Prostate gland (tissue), 2 donors: ENCODE data around the gene KAT8. TPM values are rescaled to one million over a fixed set of nuclear protein-coding genes. Genes with fewer than 3 reads are reported as not detected.
A peak's percentile ranks its signal among the peaks of the same experiment; 100 is the strongest.

Source experiments
- DNase-seq: peaks from one replicate; pipeline ENCODE4 v3.0.0-alpha.2; 2019; ENCODE audit warnings: low spot score
- H3K27ac ChIP-seq, 2 donors: fragments of 200-600 bp; sonication (generic); 2 replicates each; pipeline ENCODE4 v1.5.1; 2017 to 2019
- H3K27me3 ChIP-seq: fragments of 200-600 bp; sonication (generic); replicated peaks from 2 replicates; pipeline ENCODE4 v1.5.1; 2019; ENCODE audit not compliant: insufficient read depth
- H3K36me3 ChIP-seq, 2 donors: fragments of 200-600 bp; sonication (generic); 1 replicate in 1 of 2; 2 replicates in 1 of 2; pipeline versions ENCODE4 v1.5.1 to v1.8.1; 2017 to 2019
- H3K4me1 ChIP-seq: fragments of 200-600 bp; sonication (generic); replicated peaks from 2 replicates; pipeline ENCODE4 v1.5.1; 2019
- H3K4me3 ChIP-seq, 2 donors: fragments of 200-600 bp; sonication (generic); 2 replicates each; pipeline ENCODE4 v1.5.1; 2017 to 2019
- H3K9me3 ChIP-seq: fragments of 200-600 bp; sonication (generic); 2 replicates; pipeline ENCODE4 v1.5.1; 2017
- POLR2A ChIP-seq: fragments of 450-650 bp; IDR thresholded peaks from one replicate; pipeline ENCODE4 v1.6.1; 2016; ENCODE audit warnings: antibody characterized with exemption, mild to moderate bottlenecking
- POLR2AphosphoS5 ChIP-seq: sonication (generic); formaldehyde crosslinking; IDR thresholded peaks from one replicate; pipeline ENCODE4 v1.6.1; 2017; ENCODE audit warnings: antibody characterized with exemption
- WGBS: methylation state at CpG from one replicate; pipeline ENCODE4 v1.1.5; 2018; 5-methylcytosine and 5-hydroxymethylcytosine counted together
- intact Hi-C: fragments of 100-400 bp; cut with DNase I; formaldehyde crosslinking; loops from one replicate; pipeline ENCODE4 v1.14.2; 2022
- total RNA-seq, 2 donors: library from RNA; depleted of rRNA; stranded (reverse); fragments of >200 nt; gene quantifications; one replicate each; pipeline ENCODE4 v1.1.0, GENCODE V29; 2016
- TF ChIP-seq, protein P1 (sequence below), 4 experiments: fragments of 200-600 bp in 2 of 4; fragments of 450-650 bp in 2 of 4; sonication (generic) in 2 of 4; IDR thresholded peaks; 1 replicate in 3 of 4; 2 replicates in 1 of 4; pipeline ENCODE4 v1.5.1; 2016 to 2019; ENCODE audit warnings: antibody characterized with exemption in 4 of 4, mild to moderate bottlenecking in 2 of 4, moderate library complexity in 2 of 4

Gene KAT8
- total RNA-seq, result 100 to 1,000 TPM in 1 of 2 donors, 10 to 100 TPM in 1; 92.6 to 115 TPM

DNA sequence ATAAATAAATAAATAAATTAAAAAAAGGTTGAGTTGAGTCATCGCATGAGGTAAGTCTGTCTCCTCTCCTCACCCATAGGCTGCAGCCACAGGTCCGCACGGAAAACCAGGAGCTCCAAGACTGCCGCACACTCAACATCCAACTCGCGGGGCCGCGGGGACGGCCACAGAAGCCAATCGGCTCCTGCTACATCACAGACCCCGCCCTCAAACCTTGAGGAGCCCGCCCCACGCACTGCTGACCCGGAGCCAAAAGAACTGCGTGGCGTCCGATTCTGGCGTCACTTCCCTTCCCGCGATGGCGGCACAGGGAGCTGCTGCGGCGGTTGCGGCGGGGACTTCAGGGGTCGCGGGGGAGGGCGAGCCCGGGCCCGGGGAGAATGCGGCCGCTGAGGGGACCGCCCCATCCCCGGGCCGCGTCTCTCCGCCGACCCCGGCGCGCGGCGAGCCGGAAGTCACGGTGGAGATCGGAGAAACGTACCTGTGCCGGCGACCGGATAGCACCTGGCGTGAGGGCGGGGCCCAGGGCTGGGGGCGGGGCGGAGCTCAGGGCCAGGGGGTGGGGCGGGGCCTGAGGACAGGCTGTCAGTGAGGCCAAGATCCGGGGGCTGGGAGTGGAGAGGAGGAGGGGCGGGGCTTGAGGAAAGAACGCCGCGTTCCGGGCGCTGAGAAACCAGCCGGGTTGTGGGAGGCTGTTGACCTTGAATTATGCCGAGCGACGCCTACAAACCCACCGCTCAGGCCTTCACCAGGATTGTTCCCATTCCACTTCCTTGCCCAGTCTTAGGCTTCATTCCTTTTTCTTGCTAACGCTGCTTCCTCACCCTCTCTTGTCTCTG, at the start of gene KAT8:
Gene KAT8, plus strand, starts transcription at position 281 of the 839 bp plus-strand sequence. Its CDS starts 18 bp downstream, at position 299.
- peak; percentile 98 for DNase-seq
- no peaks in the 10 kb centered on the region for H3K27me3 ChIP-seq
- peaks cover 3% of the 10 kb centered on the region for H3K4me1 ChIP-seq
- peak within 1 kb of the TSS; percentile 96 to 98 for H3K27ac ChIP-seq
- H3K4me3 ChIP-seq, result peak within 1 kb of the TSS; percentile 66 to 83
- intact Hi-C loops, result no loop called here
- under 1% methylated on average over 60 of the region's 68 CpGs for WGBS
- no peaks in the 10 kb centered on the region for H3K9me3 ChIP-seq
- peaks cover 5 to 18% of the 10 kb centered on the region in 2 donors for H3K36me3 ChIP-seq
- TF ChIP-seq POLR2A (peak; percentile 78), POLR2AphosphoS5 (peak; percentile 85)
- TF ChIP-seq, protein P1, sequence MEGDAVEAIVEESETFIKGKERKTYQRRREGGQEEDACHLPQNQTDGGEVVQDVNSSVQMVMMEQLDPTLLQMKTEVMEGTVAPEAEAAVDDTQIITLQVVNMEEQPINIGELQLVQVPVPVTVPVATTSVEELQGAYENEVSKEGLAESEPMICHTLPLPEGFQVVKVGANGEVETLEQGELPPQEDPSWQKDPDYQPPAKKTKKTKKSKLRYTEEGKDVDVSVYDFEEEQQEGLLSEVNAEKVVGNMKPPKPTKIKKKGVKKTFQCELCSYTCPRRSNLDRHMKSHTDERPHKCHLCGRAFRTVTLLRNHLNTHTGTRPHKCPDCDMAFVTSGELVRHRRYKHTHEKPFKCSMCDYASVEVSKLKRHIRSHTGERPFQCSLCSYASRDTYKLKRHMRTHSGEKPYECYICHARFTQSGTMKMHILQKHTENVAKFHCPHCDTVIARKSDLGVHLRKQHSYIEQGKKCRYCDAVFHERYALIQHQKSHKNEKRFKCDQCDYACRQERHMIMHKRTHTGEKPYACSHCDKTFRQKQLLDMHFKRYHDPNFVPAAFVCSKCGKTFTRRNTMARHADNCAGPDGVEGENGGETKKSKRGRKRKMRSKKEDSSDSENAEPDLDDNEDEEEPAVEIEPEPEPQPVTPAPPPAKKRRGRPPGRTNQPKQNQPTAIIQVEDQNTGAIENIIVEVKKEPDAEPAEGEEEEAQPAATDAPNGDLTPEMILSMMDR (IDR thresholded peaks at IDR 0.05), result no peak

DNA sequence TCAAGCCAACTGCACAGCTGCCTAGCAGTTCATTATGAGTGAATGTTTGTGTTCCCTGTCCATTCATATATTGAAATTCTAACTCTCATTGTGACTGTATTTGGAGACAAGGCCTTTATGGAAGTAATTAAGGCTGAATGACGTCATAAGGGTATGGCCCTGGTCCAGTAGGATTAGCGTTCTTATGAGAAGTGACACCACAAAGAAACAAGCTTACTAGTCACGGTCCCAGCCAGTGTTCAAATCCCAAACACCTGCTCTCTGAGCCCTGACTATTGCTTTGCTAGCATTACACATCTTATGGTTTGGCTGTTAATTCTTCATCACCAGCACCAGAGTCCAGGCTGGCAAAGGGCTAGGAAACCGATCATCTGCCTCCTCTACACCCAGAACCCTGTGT, 45.6 kb upstream of the KAT8 start:
- 26% methylated on average over 4 of the region's 4 CpGs for WGBS
- Histone ChIP-seq H3K9me3 (no peaks in the 10 kb centered on the region), H3K4me1 (peaks cover 10% of the 10 kb centered on the region), H3K4me3 (no peak overlapping the region), H3K27me3 (no peaks in the 10 kb centered on the region), H3K27ac (no peak overlapping the region), H3K36me3 (peaks cover 5 to 6% of the 10 kb centered on the region in 2 donors)
- TF ChIP-seq, protein P1 (IDR thresholded peaks at IDR 0.05), result no peak
- no peak for TF ChIP-seq POLR2AphosphoS5
- TF ChIP-seq POLR2A, result no peak
- intact Hi-C loops, result loop anchor here (5.0 kb wide), 1 partner anchor 40 kb away; the partner anchor contains the start of gene STX4
- no peak for DNase-seq

DNA sequence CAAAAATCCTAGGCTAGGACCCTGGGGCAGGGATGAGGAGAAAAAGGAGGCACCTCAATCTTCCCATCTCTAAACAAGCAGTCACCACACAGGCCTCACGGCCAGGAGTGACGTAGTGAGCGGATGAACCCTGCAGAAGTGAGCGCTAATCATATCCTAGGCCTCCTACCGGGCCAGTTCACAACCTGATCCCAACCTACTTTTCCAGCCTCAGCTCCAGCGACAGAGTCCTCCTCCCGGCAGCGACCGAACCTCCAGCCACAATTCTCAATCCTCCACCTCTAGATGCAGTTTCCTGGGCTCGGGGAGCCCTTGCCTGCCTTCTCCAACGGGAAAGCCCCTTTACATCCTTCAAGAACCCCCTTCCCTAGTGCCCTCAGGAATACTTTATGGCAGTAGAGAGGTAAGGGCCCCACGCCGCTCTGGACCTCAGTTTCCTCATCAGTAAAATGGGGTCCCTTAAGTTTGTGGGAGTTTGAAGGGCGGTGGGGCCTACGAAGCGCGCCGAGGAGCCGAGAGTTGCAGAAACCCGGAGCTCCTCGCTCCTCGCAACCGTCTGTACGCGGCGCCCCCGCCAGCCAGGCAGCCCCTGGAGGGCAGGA, 44.8 kb upstream of the KAT8 start:
- H3K4me1 ChIP-seq, result peaks cover 10% of the 10 kb centered on the region
- DNase-seq, result no peak
- no peaks in the 10 kb centered on the region for H3K9me3 ChIP-seq
- intact Hi-C loops, result loop anchor here (5.0 kb wide), 1 partner anchor 40 kb away; the partner anchor contains the start of gene STX4
- no peaks in the 10 kb centered on the region for H3K27me3 ChIP-seq
- H3K4me3 ChIP-seq, result peak overlapping the region; percentile 97 to 99
- WGBS, result 2% methylated on average over 27 of the region's 27 CpGs
- TF ChIP-seq POLR2AphosphoS5 (no peak), POLR2A (no peak)
- TF ChIP-seq, protein P1 (IDR thresholded peaks at IDR 0.05), result no peak
- peaks cover 8 to 14% of the 10 kb centered on the region in 2 donors for H3K36me3 ChIP-seq
- peak overlapping the region; percentile 91 to 94 for H3K27ac ChIP-seq

DNA sequence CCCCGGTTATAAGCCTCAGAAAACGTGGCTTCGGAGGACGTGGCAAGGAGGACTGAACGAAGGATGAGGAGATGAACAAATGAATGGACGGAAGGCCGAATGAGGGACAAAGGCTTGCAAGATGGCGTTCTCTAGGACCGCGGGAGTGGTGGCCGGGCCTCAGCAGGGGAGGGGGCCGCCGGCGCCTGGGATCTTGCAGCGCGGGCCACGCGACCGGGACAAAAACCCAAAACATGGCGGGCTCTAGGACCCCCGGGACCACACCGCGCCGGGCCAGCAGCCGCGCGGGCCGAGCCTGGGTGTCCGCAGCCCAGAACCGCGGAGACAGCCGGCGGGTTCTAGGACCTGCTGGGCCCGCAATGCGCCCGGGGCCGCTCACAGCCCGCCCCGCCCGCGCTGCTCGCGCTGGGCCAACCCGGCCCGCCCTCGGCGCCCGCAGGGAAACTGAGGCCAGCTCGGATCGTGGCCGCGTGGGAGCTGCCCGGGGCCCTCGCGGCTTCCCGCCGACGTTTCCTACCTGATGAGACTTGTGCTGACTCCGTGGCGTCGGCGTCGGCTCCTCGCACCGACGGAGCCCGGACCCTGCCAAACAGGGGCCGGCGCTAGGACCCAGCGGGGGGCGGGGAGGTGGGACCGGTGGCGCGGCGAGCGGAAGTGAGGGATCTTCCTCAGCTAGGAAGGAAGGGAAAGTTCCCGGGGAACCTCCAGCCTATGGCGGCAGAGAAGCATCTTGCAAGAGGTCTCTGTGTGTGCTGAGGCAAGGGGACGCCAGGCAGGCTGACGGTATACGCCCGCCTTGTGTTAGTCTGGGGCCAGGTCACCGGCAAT, 44.1 kb upstream of the KAT8 start:
- Histone ChIP-seq H3K4me3 (peak overlapping the region; percentile 97 to 99), H3K36me3 (peaks cover 8 to 21% of the 10 kb centered on the region in 2 donors), H3K27me3 (no peaks in the 10 kb centered on the region), H3K9me3 (no peaks in the 10 kb centered on the region), H3K27ac (peak overlapping the region; percentile 91 to 94), H3K4me1 (peaks cover 10% of the 10 kb centered on the region)
- peak; percentile 91 for DNase-seq
- TF ChIP-seq, protein P1 (IDR thresholded peaks at IDR 0.05), result peak in 2 of 4 experiments; percentile 15 to 17
- TF ChIP-seq POLR2A (peak; percentile 33), POLR2AphosphoS5 (peak; percentile 9)
- WGBS, result under 1% methylated on average over 66 of the region's 83 CpGs
- intact Hi-C loops, result loop anchor here (5.0 kb wide), 1 partner anchor 41 kb away; the partner anchor contains the start of gene STX4
